ENCODE data around the gene REPIN1. TPM values are rescaled to one million over a fixed set of nuclear protein-coding genes. Genes with fewer than 3 reads are reported as not detected.

Gene REPIN1
- total RNA-seq, 3 donors from 2014 or later (not counting 1 experiment from before 2014, with no cell fraction given): 58.9 to 79.4 (median 76.5) TPM

DNA sequence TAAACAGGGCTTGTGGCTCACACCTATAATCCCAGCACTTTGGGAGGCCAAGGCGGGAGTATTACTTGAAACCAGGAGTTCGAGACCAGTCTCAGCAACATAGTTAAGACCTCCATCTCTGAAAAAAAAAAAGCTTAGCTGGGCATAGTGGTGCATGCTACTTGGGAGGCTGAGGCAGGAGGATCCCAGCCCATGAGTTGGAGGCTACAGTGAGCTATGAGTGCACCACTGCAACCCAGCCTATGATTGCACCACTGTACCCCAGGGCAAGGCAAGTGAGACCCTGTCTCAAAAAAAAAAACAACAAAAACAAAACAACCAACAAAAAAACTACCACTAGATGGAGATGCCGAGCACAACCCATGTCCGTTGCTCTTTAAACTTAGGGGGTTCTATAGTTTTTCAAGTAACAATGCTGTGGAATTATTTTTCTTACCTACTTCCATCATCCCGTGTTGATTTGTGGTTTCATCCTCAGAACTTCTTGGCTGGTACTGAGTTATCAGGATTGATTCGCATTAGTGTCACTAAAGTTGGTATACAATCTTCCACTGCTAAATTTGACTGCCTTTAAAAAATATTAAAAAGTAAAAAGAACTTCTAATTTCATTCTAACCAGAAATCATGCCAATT, 12.2 kb upstream of the REPIN1 start:
- Mint-ChIP-seq H3K36me3 (no peaks in the 10 kb centered on the region), H3K27ac (no peak overlapping the region), H3K27me3 (ENCODE audit: low read depth in 2 of 2) (peaks cover 0 to 5% of the 10 kb centered on the region in 2 donors), H3K4me1 (peaks cover 33% of the 10 kb centered on the region in 2 donors), H3K9me3 (peaks cover 0 to 3% of the 10 kb centered on the region in 2 donors), H3K4me3 (no peak overlapping the region)
- peaks cover 22% of the 10 kb centered on the region for H3K4me1 ChIP-seq (ENCODE audit: control insufficient read depth, insufficient read depth, low read length)
- no peaks in the 10 kb centered on the region for H3K27me3 ChIP-seq (ENCODE audit: control insufficient read depth, insufficient read depth, low read length)
- 37% methylated on average over 3 of the region's 6 CpGs for WGBS (ENCODE audit: insufficient coverage)
- intact Hi-C loops (cut with micrococcal nuclease): loop anchor here (5.0 kb wide), 1 partner anchor 401 kb away; no protein-coding TSS in a partner anchor
- H3K4me3 ChIP-seq (ENCODE audit: low read length): no peak overlapping the region
- H3K36me3 ChIP-seq (ENCODE audit: control insufficient read depth, insufficient read depth, low read length): no peaks in the 10 kb centered on the region
- DNase-seq (peak in 1 of 2 donors; percentile 80), ATAC-seq (peak in 1 of 3 donors; percentile 31)
- H3K27ac ChIP-seq (ENCODE audit: low read length): no peak overlapping the region
- H3K9me3 ChIP-seq (ENCODE audit: control insufficient read depth, insufficient read depth, low read length): no peaks in the 10 kb centered on the region
- TF ChIP-seq, protein P1, sequence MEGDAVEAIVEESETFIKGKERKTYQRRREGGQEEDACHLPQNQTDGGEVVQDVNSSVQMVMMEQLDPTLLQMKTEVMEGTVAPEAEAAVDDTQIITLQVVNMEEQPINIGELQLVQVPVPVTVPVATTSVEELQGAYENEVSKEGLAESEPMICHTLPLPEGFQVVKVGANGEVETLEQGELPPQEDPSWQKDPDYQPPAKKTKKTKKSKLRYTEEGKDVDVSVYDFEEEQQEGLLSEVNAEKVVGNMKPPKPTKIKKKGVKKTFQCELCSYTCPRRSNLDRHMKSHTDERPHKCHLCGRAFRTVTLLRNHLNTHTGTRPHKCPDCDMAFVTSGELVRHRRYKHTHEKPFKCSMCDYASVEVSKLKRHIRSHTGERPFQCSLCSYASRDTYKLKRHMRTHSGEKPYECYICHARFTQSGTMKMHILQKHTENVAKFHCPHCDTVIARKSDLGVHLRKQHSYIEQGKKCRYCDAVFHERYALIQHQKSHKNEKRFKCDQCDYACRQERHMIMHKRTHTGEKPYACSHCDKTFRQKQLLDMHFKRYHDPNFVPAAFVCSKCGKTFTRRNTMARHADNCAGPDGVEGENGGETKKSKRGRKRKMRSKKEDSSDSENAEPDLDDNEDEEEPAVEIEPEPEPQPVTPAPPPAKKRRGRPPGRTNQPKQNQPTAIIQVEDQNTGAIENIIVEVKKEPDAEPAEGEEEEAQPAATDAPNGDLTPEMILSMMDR (IDR thresholded peaks at IDR 0.05): peak; percentile 82

DNA sequence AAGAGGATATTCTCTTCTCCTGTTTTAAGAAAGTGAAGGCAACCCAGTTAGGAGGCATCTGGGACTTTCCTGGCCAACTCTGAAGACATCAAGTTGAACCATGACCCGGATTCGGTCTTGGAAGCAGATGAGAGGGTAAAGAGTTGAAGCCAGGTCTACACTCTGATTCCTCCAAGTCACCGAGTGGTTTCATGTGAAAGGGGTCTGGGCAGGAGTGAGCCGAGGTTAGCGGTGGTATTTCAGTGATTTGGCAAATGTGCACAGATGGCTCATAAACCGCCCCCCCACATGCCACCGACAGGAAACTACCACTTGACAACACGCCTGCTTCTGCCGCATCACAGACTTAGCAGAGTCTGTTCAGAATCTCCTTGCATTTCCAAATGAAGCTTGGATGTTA, 11.4 kb upstream of the REPIN1 start:
- Histone ChIP-seq H3K9me3 (ENCODE audit: control insufficient read depth, insufficient read depth, low read length) (no peaks in the 10 kb centered on the region), H3K27me3 (ENCODE audit: control insufficient read depth, insufficient read depth, low read length) (no peaks in the 10 kb centered on the region), H3K27ac (ENCODE audit: low read length) (no peak overlapping the region), H3K36me3 (ENCODE audit: control insufficient read depth, insufficient read depth, low read length) (no peaks in the 10 kb centered on the region), H3K4me3 (ENCODE audit: low read length) (no peak overlapping the region), H3K4me1 (ENCODE audit: control insufficient read depth, insufficient read depth, low read length) (peaks cover 22% of the 10 kb centered on the region)
- TF ChIP-seq, protein P1 (IDR thresholded peaks at IDR 0.05): no peak
- intact Hi-C loops (cut with micrococcal nuclease): loop anchor here (1.0 to 5.0 kb wide), 2 partner anchors 64 to 400 kb away; no protein-coding TSS in a partner anchor
- H3K36me3 Mint-ChIP-seq: no peaks in the 10 kb centered on the region
- peak; percentile 62 to 81 for DNase-seq
- ATAC-seq: peak; percentile 80 to 87 (median 82)
- peak overlapping the region; percentile 60 for H3K4me3 Mint-ChIP-seq
- H3K27me3 Mint-ChIP-seq (ENCODE audit: low read depth in 2 of 2): peaks cover 0 to 5% of the 10 kb centered on the region in 2 donors
- H3K4me1 Mint-ChIP-seq: peaks cover 33% of the 10 kb centered on the region in 2 donors
- peak overlapping the region; percentile 64 to 95 for H3K27ac Mint-ChIP-seq
- H3K9me3 Mint-ChIP-seq: peaks cover 0 to 3% of the 10 kb centered on the region in 2 donors
- 2% methylated on average over 9 of the region's 9 CpGs for WGBS (ENCODE audit: insufficient coverage)

DNA sequence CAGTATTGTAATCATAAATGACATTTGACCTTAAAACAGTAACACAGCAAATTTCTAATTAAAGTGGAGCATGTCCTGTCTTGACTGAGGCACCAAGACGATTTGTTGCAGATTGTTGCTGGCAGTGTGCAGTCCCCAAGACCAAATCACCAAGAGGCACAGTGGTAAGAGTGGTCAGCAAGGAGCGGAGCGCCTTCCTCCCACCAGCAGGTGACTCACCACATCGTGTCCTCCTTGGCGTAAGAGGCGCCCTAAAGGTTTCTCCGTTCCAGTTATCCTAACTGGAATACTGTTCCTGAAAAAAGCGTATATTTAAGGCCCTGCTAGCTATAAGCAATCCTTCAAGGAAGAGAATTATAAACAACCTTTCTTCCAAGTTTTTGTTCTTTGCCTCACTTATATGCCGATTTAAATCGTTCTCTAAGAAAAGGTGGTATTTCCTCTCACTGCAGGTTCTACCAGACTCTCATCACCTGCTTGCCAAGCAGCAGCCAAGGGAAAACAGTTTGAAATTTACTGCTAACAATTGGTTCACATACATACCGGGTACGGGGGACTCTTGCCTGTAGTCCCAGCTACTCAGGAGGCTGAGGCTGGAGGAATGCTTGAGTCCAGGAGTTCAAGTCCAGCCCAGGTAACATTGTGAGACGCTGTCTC, 10.7 kb upstream of the REPIN1 start:
- Histone ChIP-seq H3K36me3 (ENCODE audit: control insufficient read depth, insufficient read depth, low read length) (no peaks in the 10 kb centered on the region), H3K27ac (ENCODE audit: low read length) (peak overlapping the region; percentile 3), H3K9me3 (ENCODE audit: control insufficient read depth, insufficient read depth, low read length) (no peaks in the 10 kb centered on the region), H3K4me3 (ENCODE audit: low read length) (no peak overlapping the region), H3K27me3 (ENCODE audit: control insufficient read depth, insufficient read depth, low read length) (no peaks in the 10 kb centered on the region), H3K4me1 (ENCODE audit: control insufficient read depth, insufficient read depth, low read length) (peaks cover 22% of the 10 kb centered on the region)
- 47% methylated on average over 13 of the region's 13 CpGs for WGBS (ENCODE audit: insufficient coverage)
- H3K9me3 Mint-ChIP-seq: peaks cover 0 to 3% of the 10 kb centered on the region in 2 donors
- no peaks in the 10 kb centered on the region for H3K36me3 Mint-ChIP-seq
- intact Hi-C loops (cut with micrococcal nuclease): loop anchor here (1.0 to 5.0 kb wide), 2 partner anchors 63 to 399 kb away; no protein-coding TSS in a partner anchor
- DNase-seq (peak in 1 of 2 donors; percentile 37), ATAC-seq (peak; percentile 23 to 41 (median 29))
- H3K4me3 Mint-ChIP-seq: peak overlapping the region; percentile 60
- peaks cover 0 to 5% of the 10 kb centered on the region in 2 donors for H3K27me3 Mint-ChIP-seq (ENCODE audit: low read depth in 2 of 2)
- TF ChIP-seq, protein P1 (IDR thresholded peaks at IDR 0.05): no peak
- H3K4me1 Mint-ChIP-seq: peaks cover 33% of the 10 kb centered on the region in 2 donors
- H3K27ac Mint-ChIP-seq: peak overlapping the region; percentile 65 to 95

All from natural killer cell (primary cell).